Fibroblast of the conjunctiva (primary cell): ENCODE measurements around the gene HSD17B13.

ENCODE experiments used
- DNase-seq: peaks from one replicate; pipeline ENCODE4 v3.0.0-alpha.2; 2010; ENCODE audit warnings: low read depth

Gene HSD17B13, protein sequence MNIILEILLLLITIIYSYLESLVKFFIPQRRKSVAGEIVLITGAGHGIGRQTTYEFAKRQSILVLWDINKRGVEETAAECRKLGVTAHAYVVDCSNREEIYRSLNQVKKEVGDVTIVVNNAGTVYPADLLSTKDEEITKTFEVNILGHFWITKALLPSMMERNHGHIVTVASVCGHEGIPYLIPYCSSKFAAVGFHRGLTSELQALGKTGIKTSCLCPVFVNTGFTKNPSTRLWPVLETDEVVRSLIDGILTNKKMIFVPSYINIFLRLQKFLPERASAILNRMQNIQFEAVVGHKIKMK

DNA sequence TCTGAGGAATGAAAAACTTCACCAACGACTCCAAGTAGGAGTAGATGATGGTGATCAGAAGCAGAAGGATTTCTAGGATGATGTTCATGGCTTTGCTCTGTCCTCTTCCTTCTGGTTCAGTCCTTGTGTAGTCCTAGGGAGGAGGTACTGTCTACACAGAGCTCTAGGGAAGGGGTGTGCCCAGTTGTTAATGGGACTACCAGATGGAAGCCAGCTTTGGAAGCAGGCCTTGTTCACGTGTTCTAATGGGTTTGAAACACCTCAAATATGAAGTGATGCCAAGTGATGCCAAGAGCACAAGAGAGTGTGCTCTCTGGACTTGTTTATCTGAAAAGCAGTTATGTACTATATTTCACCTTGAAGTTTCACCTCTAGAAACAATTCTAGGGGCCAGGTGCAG is at the start of gene HSD17B13:
Gene HSD17B13, minus strand, starts transcription at position 129 of the 400 bp plus-strand sequence. Its CDS starts 41 bp downstream, at position 88.
- DNase-seq, result no peak

DNA sequence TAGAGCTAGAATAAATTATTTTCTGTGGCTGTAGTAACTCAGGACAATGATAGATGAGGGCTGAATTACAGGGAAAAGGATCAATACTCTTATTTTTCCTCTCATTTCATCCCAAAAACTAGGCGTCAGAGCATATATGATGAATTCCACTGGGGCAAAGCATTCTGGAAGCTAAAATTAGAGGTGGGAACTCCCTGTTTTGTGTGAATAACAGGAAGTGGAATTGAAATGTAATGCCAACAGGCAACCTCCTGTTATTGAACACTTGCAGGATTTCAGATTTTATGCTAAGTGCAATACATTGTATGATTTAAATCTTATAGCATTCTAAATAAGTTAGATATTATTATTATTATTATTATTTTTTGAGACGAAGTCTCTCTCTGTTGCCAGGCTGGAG is 47.4 kb upstream of the HSD17B13 start:
- no peak for DNase-seq

DNA sequence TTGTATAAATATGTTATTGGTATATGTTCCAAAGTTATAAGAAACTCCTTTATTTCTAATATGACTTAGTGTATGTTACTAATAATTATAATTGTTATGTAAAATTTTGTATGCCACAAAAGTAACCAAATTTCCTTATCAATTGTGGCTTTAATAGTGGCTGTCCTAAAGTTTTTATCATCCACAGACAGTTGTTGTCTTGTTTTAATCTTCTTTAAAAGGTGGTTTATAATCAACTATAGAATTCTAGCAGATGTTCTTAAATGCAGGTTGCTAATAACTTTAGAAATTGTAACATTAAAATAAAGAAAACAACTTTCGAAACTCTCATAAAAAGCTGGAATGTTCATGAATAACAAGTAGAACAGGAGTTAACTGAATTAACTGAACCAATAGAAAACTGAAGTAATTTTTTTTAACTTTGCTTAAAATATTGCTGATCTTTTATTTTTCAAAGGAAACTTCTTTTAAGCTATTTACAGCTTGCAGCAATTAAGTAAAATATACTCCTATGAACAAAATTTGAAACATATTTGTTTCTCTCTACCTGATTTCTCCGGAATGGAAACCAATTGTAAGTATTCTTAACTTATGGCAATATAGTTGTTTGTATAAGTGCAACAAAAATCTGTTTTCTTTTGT is 44.0 kb upstream of the HSD17B13 start:
- no peak for DNase-seq

DNA sequence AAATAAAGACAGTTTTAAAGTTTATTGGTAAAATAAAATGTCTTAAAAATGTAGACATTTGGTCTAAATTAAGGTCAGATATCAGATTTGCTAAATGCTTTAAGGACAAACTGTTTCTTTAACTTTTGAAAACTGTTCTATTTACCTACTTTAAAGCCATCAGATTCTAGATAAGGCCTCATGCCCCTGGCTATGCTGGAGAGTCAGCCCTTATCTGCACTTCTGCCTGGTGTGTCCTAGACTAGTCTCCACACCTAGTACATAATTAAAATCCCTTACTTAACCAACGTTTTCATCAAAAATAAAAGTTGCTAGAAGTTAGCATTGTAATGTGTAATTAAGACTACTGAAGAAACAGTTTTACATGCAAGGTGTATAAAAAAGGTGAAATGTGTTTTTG is 42.7 kb upstream of the HSD17B13 start:
- no peak for DNase-seq

DNA sequence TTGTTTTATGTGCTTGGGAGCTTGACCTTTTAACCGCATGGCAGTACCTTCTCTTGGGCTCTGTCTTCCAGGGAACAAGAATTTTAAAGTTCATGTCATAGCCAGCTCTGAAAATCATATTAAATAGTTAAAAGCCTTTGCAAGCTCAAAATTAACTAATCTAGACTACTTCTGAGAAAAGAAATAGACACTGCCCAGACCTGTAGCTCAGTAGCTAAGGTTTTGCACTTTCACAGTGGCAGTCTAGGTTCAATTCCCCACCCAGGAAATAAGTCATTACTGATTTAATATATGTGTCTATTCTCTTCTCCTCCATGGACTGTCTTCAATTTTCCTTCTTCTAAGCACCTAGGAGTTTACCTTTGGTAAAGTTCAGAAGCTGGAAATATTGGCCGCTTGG is 40.9 kb upstream of the HSD17B13 start:
- DNase-seq, result peak; percentile 14

DNA sequence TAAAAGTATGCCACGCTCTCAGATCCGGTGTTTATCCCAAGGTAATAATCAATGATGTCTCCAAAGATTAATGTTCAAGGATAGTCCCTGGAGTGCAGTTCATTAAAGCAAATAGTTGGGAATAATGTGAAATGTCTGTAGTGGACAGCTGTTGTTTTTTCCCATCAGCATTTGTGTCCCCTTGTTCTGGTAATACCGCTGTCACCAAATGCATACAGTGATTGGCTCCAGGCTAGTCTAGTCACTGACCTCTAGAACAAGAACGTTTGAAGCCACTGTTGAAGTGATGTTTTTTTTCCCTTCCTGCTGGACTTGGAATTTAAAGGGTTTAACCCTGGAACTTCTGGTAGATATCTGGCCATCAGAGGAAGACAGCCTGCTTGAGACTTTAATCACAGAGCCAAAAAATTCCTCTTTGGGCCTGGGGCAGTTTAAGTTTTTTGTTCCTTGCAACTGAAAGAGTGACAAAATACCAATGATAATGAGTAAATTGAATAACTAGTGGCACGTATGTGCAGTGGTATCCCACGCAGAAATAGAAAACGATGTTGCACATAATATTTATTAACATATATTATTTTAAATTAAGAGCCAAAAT is 37.8 kb upstream of the HSD17B13 start:
- no peak for DNase-seq

DNA sequence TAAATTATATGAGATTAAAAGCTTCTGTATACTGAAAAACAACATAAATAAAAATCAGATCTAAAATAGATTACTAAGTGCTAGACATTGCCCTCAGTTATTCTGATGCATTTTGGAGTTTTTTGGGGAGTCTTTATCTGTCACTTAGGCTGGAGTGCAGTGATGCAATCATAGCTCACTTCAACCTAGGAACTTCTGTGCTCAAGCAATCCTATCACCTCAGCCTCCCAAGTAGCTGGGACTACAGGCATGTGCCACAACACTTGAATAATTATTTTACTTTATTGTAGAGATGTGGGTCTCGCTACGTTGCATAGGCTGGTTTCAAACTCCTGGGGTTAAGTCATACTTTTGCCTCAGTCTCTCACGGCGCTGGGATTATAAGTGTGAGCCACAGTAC is 36.6 kb upstream of the HSD17B13 start:
- DNase-seq, result no peak

DNA sequence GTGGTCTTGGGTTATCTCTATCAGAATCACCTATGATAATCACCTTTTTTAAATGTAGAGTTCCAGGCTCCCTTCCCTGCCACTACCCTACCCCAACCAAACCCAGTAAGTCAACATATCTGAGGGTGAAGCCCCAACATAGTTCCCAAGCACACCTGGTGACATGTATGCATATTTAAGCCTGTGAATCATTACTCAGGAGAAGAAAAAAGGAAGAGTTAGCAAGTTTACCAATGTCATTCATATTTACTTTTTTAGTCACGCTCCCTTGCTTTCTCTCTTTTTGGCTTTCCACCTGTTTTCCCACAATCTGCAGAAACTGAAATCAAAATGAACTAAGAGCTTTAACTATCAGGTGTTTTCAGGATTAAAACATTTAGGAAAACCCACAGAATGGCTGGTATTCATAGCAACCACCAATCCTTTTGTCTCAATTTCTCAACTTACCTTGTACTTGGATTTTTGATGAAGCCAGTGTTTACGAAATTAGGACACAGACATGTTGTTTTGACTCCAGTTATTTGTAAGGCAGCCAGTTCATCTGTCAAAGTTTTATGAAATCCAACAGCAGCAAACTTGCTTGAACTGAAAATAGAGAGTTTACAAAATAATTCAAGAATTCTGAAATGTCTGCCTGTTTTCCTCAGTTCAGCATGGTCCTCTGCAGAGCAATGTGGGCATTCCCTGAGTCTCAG is 34.3 kb upstream of the HSD17B13 start:
- DNase-seq, result no peak

DNA sequence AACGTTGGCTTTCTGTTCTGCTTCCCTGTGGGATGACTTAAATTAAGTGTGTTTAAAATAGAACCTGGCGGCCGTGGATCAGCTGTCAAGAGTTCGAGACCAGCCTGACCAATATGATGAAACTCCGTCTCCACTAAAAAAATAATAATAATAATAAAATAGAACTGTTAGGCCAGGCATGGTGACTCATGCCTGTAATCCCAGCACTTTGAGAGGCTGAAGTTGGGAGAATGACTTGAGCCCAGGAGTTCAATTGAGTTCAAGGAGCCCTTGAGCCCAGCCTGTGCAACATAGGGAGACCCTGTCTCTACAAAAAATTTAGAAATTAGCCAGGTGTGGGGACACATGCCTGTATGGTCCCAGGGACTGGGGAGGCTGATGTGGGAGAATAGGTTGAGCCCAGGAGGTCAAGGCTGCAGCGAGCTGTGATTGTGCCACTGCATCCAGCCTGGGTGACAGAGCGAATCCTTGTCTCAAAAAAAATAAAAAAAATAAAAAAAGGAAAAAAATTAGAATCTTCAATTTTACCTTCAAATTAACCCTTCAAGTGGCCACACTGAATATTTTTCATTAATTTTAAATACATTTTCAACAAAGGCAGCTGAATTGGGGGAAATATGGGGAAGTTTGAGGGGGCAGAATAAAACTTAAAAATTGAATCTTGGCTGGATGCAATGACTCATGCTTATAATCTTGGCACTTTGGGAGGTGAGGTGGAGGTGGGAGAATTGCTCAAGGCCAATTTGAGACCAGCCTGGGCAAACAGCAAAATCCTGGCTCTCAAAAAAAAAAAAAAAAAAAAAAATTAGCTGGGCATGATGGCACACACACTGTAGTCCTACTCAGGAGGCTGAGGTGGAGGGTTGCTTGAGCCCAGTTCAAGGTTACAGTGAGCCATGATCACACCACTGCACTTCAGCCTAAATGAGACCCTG is 31.8 kb upstream of the HSD17B13 start:
- peak; percentile 48 for DNase-seq

DNA sequence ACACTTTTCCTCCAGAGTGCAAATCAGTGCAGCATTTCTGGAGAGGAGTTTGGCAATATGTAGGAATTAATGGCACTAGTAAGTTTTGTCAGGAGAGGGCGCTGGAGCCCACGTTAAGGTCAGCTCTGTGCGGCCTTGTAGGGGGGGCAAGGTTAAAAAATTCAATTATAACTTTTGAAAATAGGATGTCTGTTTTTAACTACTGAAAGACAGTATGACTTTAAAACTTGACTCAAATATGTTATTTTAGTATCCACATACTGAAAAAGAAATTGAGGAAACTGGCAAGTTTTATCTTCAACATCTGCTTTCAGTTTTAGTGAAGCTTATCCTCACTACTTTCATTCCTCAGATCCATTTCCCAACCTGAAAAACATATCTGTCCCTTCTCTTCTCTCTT is 30.9 kb upstream of the HSD17B13 start:
- peak; percentile 70 for DNase-seq

DNA sequence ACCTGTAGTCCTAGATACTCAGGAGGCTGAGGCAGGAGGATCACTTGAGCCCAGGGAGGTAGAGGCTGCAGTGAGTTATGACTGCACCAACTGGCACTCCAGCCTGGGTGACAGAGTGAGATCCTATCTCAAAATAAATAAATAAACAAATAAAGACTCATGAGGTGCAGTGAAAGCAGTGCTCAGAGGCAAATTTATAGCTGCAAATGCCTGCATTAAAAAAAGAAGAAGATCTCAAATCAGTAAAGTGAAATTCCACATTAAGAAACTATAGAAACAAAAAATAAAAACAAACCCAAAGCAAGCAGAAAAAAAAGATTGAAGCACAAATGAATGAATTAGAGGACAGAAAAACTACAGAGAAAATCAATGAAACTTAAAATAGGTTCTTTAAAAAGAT is 22.5 kb upstream of the HSD17B13 start:
- DNase-seq, result no peak

DNA sequence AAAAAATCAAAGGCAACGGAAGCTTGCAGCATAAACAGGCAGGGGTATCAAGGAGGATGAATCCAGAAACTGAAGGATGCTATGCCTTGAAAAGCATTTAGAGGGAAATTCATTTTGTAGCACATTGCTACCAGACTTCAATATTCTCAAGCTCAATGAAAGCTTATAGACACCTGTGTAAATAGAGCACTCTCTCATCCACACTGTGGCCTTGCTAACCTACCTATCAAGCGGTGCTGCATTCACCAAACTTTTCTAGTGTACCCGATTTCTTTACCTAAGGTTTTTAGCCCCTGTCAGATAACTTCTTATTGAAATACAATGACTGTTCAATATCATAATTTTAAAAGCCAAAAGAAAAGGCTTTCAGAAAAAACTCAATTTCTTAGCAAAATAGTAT is 20.2 kb upstream of the HSD17B13 start:
- DNase-seq, result no peak

DNA sequence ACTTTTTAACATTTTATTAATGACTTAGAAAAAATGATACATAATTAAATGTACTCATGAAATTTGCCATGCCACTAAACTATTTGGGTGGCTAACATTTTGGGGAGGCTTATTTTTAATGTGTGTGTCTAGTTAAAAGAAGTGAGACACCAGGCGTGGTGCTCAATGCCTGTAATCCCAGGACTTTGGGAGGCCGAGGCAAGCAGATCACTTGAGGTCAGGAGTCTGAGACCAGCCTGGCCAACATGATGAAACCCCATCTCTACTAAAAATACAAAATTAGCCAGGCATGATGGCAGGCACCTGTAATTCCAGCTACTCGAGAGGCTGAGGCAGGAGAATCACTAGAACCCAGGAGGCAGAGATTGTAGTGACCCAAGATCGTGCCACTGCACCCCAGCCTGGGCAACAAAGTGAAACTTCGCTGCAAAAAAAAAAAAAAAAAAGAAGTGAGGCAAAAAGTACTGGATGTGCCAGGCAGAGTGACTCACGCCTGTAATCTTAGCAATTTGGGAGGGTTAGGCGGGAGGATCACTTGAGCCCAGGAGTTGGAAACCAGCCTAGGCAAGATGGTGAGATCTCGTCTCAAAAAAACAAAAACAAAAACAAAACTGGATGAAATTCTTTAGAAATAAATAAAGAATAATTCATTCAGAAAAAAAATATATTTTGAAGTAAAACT is 19.4 kb upstream of the HSD17B13 start:
- DNase-seq, result peak; percentile 63

DNA sequence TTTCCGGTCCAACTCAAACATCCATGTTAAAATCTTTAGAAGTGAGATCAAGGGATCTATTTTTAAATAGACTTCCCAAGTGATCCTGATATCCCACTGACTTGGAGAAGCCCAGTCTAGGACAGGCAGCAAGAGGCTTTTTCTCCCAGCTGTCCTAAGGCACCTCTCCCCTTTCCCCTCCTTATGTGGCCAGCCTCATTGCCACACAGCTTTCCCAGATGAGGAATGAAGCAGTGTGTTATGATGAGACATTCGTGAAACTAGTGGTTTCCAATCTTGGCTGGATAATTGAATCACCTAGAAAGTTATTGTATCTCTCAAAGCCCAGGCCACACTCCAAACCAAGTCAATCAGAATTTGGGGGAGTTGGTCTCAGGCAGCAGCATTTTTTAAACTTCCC is 16.8 kb upstream of the HSD17B13 start:
- DNase-seq, result no peak

DNA sequence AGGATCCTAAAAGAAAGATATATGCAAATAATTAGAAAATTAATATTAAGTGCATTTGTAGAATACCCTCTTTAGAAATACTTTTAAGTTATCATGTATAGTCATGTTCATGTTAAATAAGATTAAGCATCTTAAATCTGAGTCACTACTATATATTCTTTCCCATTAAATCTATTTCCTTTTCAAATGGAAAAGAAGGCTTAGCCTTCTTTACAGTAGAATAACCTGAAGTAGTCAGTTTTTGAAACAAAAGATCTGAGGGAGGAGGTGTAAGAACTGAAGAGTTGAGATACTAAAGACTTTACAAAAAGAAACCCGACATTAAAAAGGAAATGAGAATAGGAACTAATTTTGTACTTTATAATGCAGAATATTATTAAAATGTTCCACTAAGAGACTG is 14.7 kb upstream of the HSD17B13 start:
- no peak for DNase-seq

DNA sequence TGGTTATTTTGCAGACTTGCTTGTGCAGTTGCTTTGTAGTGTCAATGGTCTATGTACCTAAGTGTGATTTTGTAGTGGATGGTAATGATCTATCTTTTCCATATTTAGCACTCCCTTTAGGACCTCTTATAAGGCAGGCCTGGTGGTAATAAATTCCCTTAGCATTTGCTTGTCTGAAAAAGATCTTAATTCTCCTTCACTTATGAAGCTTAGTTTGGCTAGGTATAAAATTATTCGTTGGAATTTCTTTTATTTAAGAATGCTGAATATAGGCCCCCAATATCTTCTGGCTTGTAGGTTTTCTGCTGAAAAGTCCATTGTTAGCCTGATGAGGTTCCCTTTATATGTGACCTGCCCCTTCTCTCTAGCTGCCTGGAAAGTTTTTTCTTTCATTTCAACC is 10.6 kb upstream of the HSD17B13 start:
- no peak for DNase-seq

DNA sequence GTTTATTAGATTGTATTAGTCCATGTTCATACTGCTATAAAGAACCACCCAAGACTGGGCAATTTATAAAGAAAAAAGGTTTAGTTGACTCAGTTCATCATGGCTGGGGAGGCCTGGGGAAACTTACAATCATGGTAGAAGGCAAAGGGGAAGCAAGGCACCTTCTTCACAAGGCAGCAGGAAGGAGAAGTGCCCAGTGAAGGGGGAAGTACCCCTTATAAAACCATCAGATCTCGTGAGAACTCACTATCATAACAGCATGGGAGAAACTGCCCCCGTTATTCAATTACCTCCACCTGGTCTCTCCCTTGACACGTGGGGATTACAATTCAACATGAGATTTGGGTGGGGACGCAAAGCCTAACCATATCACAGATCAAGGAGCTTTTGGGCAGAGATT is 8.1 kb upstream of the HSD17B13 start:
- no peak for DNase-seq

DNA sequence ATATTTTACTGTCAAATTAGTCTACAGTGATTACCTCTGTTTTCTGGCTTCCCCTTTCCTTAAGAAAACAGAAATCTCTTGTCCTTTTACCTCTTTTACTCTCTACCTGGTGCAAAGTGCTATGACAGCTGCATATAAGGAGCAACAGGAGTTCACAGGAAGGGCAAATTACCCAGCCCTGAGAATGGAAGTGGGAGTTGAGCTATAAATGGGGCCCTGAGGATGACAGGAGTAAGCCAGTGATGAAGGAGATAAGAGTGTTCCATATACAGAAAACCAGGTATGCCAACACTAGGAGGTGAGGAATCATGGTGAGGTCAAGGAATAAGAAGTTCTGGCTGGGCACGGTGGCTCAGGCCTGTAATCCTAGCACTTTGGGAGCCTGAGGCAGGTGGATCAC is 4.5 kb upstream of the HSD17B13 start:
- no peak for DNase-seq

DNA sequence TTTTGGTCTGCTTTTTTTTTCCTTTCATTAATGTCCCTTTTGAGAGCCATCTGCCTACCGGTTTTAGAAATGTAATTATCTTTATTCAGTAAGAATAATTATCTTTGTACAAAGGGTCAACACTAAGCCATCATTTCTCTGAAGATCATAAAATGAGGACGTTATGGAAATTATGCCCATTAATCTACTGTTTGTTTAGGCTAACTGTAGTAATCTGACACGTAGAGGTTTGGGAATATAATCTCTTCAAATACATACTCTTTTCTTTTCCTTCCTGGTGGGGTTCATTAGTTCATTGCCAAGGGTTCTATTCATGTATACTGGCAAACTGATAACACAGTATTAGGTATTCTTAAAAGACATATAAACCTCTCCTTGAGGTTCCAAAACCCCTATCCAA is 3.8 kb upstream of the HSD17B13 start:
- DNase-seq, result no peak

DNA sequence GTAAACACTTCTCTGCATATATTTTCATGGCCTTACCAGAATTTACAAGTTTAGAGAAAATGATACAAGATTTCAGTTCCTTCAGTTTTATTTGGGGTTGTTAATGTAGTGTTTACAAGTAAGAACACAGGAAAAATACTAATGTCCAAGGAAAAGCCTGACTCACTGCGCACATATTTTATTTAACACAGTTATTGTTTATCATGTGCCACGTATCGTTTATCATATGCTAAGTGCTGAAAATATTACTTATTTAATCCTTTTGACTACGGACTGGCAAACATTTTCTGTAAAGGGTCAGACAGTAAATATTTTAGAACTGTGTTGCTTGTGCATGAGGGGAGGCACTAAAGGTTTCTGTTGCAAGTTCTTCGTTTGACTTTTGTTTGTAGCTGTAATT is 794 bp downstream of the HSD17B13 start:
- no peak for DNase-seq

DNA sequence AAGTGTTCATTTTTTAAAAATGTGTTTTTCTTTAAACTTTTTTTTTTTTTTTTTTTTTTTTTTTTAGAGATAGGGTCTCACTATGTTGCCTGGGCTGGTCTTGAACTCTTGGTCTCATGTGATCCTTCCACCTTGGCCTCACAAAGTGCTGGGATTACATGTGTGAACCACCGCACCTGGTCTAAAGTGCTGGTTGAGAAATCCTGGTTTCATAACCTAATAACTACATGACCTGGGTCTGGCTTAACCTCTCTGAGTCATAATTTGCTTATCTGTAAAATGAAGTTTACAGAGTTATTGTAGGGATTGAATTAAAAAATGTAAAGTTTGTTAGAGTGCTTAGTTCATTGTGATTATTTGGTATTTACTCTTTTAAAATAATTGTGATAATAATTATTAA is 5.2 kb downstream of the HSD17B13 start:
- no peak for DNase-seq
